GM18505 (cell line): Measurements from ENCODE around the gene TMEM164.

ENCODE experiments used
- ATAC-seq: cut with Tn5 transposase; IDR thresholded peaks from one replicate; pipeline ENCODE4 v1.9.1; 2021; ENCODE audit not compliant: unreplicated experiment
- POLR2A ChIP-seq: IDR thresholded peaks from 4 replicates; pipeline ENCODE4 v1.6.1; 2011; ENCODE audit warnings: borderline replicate concordance; ENCODE audit not compliant: insufficient read depth, insufficient read length; ENCODE audit errors: extremely low read depth

The TMEM164 gene

DNA sequence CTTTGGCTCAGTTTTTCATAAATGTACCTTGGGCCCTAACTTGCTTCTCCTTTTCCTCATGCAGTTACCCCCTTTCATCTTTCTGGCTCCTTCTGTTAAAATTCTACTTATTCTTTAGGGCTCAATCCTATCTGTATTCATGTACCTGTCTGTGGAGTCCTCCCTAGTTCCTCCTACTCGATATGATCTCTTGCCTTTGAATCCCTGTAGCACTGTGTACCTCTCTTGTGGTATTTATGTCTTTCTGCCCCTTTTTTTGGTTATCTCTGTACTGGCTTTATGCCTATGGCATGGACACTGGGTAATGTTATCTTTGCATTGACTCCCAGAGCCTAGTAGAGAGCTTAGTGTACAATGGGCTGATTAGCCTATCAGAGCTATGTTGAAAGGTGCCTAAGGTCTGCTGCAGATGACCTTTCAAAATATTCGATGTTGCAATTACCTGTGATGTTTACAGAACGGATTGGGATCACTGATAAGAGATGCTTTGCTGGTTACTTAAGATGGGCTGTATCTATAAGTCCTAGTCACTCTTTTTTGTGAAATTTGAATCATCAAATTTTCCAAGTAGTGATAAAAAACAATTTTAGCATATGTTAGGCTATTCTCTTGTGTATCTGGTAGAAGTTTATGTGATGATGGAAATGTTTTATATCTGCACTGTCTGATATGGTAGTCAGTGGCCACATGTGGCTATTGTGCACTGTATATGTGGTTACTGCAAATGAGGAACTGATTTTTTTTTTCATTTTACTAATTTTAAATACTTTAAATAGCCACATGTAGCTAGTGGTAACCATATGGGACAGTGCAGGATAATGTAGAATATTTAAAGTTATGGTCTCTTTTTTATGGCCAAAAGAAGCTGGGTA is 33.5 kb downstream of the TMEM164 start:
- no peak for ATAC-seq
- no peak for TF ChIP-seq POLR2A

DNA sequence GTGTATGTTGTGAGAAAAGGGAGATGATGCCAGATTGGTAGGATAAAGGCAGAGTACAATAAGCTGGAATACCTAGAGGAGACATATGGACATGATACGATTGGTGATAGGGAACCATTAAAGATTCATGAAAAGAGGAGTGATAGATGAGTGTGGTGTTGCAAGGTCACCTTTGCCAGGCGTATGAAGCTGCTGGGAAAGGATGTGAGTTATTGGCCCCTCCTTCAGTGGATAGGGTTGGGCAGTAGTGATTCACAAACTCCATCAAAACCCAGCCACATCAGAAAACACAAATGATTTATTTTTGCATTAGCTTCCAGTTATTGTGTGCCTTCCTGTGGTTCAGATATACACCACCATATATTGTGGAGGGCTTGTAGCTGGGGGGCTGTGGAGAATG is 34.3 kb downstream of the TMEM164 start:
- no peak for ATAC-seq
- TF ChIP-seq POLR2A, result no peak

DNA sequence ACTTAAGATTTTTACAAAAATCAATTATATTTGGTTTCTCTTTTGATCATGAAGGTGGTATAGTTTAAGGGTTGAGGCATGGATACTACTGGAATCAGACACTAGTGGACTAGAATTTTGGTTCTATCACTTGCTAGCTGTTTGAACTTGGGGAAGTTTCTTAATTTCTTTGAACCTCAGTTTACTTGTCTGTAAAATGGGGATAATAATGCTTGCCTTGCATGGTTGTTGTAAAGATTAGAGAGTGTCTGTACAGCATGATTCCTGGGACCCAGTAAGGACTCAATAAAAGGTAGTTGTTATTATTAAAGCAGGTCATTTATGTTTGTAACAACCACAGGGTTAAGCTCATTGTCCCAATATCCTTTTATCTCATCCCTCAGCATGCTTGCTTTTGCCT is 36.0 kb downstream of the TMEM164 start:
- ATAC-seq, result no peak

DNA sequence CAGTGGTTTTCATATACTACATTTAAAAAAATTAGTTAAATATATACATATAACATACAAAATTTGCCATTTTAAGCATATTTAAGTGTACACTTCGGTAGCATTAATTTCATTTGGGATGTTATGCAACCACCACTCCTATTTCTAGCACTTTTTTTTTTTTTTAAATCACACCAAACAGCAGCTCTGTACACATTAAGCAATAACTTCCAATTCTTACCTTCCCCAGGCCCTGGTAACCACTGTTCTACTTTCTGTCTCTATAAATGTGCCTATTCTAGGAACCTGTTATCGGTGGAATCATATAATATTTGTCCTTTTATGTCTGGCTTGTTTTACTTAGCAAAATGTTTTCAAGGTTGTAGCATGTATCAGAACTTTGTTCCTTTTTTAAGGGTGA is 39.1 kb downstream of the TMEM164 start:
- no peak for ATAC-seq
- TF ChIP-seq POLR2A, result no peak

More for the DNA sequence above, 36.0 kb downstream of the TMEM164 start:
- no peak for TF ChIP-seq POLR2A

DNA sequence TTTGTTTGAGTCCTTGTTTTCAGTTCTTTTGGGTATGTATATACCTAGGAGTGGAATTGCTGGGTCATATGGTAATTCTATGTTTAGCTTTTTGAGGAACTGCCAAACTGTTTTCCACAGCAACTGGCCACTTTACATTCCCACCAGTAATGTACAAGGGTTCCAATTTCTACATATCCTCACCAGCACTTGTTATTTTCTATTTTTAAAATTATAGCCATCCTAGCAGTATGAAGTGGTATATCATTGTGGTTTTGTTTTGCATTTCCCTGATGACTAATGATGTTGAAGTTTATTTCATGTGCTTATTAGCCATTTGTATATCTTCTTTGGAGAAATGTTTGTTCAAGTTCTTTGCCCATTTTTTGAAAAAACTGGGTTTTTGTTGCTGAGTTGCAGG is 39.6 kb downstream of the TMEM164 start:
- no peak for TF ChIP-seq POLR2A
- ATAC-seq, result no peak

DNA sequence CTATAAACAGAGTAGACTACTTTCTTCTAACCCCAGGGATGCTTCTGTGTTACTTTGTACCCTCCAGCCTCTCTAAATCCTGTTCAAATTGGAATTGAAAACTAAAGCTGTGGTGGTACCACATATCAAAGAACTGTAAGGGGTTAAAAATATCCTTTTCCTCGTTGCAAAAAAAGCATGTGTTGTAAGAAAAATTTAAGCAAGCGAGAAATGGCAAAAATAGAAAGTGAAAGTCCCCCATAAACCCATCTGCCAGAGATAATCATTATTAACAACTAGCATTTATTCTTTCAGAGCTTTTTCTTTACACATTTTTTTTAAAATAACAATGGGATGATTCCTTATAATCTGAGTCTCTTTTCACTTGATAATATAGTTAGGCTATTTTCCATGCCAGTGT is 40.6 kb downstream of the TMEM164 start:
- no peak for ATAC-seq
- TF ChIP-seq POLR2A, result no peak

DNA sequence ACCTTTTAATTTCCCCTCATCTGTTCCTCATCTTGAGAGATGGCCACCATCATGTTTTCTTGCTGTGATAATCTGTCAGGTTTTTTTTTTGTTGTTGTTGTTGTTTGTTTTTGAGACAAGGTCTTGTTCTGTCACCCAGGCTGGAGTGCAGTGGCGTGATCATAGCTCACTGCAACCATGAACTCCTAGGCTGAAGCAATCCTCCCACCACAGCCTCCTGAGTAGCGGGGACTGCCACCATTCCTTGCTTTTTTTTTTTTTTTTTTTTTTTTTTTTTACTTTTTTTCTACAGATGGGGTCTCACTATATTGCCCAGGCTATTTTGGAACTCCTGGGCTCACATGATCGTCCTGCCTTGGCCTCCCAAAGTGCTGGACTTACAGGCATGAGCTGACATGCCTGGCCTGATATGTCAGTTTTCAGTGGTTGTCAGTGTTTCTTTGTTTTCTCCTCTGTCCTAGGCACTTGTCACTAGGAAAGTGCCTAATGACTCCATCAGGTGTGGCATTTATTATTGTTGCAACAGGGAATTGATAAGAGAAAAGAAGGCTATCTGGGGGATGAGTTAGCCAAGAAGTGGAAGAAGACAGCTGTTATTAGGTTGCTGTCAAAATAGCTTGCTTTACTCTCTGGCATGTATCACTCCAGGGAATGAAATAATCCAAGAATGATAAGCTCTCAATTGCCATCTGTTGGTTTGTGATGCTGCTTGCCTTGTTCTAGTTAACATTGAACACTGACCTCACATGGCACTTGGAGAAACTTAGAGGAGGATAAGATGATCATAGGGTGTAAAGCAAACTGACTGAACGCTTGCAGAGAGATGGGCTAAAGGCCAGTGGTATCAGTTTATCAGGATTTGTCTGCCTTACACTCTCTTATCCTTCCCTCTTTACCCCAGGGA is 41.7 kb downstream of the TMEM164 start:
- ATAC-seq, result no peak
- TF ChIP-seq POLR2A, result no peak

DNA sequence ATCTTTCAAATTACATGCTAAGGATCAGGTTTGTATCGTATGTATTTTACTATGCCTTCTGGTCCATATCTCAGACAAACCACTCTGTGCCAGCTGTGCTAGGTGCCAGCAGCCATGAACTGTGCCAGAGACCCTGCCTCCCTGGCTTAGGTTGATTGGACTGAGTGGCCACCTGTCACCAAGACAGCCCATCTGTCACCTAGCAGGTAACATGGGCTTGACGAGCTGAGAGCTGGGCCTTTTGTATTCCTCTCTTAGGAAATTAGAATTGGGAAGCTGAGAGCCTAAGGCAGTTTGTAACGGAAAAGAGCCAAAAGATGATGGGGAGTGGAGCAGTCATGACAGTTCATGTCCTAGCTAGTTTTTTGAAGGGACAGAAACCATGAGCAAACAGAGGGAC is 42.5 kb downstream of the TMEM164 start:
- no peak for TF ChIP-seq POLR2A
- ATAC-seq, result no peak

DNA sequence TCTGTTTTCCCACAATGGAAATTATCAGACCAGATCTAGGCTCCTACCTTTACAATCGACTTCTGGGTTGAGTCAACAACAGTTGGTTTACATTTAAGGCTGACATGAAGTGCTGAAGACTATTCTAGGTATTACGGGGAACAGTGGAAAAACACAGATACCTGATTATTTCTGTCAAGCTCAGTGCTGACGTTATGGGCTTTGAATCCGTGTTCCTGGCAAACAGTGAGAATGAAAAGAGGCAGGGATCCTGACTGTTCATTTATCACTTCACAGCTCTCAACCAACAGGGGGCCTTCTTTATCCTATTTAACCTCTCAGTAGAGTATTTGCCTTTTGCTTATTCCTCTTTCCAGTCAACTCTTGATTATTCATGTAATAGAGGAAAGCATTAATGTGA is 43.1 kb downstream of the TMEM164 start:
- no peak for ATAC-seq
- TF ChIP-seq POLR2A, result no peak

DNA sequence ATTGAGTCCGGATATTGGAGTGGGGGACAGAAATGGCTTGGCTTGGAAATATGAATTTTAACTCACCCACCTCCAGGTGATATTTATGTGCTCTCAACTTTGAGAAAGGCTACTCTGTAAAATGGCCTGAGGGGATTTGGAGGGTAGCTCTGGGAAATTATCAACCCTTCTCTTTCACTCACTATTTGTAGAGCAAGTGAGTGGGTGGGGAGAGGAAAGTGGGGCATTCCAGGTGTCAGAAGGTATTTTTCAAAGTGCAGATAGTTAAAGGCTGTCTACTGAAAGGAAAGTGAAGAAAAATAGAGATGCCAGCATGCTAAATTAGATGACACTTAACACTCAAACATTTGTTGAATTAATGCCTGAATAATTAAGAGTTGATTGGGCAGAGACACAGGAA is 44.1 kb downstream of the TMEM164 start:
- no peak for ATAC-seq
- no peak for TF ChIP-seq POLR2A

DNA sequence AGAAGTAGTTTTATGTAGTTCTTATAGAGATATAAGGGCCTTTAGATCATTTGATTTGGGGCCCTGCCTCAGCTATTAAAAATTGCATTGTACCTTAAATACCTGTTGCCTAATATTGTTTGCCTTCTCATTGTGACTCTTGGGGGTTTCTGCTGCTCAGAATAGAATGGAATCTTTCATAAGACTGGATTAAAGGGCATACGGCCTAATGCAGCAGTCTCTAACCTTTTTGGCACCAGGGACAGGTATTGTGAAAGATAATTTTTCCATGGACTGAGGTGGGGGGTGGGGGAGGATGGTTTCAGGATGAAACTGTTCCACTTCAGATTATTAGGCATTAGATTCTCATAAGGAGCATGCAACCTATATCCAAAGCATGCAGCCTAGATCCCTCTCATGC is 46.2 kb downstream of the TMEM164 start:
- TF ChIP-seq POLR2A, result no peak
- no peak for ATAC-seq

DNA sequence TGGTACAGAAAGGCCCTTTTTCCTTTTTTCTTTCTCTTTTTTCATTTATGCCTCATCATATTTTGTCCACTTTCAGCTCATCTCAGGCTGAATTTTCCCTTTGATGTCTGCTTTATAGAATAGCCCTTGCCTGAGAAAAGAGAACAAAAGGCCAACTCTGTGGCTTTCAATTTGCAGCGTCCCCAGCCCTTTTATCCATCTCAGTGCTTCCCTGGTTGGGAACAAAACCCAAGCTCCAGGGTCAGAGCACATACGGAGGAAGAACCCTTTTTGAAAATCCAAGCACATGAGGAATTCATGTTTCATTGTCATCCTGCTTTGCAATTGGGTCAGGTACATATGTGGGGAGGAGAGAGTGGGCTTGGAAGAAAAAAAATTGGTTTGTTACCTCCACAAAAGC is 47.5 kb downstream of the TMEM164 start:
- TF ChIP-seq POLR2A, result no peak
- ATAC-seq, result no peak

DNA sequence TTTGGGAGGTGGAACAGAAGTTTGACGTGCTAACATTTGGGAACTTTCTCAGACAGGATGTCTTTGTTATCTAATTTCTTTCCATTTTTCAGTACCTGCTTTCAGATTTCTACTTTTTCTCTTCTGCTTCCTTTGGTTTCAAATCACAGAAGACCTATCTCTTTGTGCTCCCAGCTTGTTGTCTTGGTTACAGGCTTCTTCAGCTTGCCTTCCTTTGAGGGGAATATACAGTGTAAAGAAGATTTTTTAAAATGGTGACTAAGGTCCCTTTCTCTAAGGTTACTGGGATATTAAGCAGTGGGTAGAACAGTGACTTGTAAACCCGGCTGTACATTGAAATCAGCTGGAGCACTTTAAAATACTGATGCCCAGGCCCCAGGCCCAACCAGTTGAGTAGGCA is 48.0 kb downstream of the TMEM164 start:
- no peak for TF ChIP-seq POLR2A
- no peak for ATAC-seq

DNA sequence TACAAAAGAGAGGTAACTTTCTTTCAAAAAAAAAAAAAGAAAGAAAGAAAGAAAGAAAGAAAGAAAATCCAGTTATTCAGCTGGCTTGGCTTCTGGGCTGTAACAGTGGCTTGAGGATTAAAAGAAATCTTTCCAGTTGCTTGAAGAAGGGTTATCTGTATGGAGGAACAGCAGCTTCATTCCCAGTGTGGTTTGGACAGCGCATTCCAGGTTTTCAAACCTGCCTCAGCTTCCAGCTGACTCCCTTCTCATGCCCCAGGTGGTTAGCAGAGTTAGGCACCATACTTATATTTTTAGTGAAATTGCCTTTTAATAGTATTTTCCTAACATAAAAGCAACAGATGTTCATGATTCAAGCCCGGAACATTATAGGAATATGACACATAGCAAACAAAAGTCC is 48.6 kb downstream of the TMEM164 start:
- no peak for TF ChIP-seq POLR2A
- ATAC-seq, result no peak
